Gastroesophageal sphincter (tissue), 3 donors: ENCODE results near the gene NSMF.

ENCODE experiments used
- POLR2A ChIP-seq, 2 donors: fragments of 450-650 bp; IDR thresholded peaks; one replicate each; pipeline ENCODE4 v1.6.1; 2017; ENCODE audit warnings: antibody characterized with exemption in 2 of 2, mild to moderate bottlenecking in 2 of 2, moderate library complexity in 1 of 2
- TF ChIP-seq, protein P1 (sequence below), 4 experiments: fragments of 200-600 bp in 2 of 4; fragments of 450-650 bp in 2 of 4; sonication (generic) in 1 of 4; IDR thresholded peaks; one replicate each; pipeline ENCODE4 v1.5.1; 2017 to 2019; ENCODE audit warnings: antibody characterized with exemption in 4 of 4, mild to moderate bottlenecking in 2 of 4, moderate library complexity in 2 of 4

DNA sequence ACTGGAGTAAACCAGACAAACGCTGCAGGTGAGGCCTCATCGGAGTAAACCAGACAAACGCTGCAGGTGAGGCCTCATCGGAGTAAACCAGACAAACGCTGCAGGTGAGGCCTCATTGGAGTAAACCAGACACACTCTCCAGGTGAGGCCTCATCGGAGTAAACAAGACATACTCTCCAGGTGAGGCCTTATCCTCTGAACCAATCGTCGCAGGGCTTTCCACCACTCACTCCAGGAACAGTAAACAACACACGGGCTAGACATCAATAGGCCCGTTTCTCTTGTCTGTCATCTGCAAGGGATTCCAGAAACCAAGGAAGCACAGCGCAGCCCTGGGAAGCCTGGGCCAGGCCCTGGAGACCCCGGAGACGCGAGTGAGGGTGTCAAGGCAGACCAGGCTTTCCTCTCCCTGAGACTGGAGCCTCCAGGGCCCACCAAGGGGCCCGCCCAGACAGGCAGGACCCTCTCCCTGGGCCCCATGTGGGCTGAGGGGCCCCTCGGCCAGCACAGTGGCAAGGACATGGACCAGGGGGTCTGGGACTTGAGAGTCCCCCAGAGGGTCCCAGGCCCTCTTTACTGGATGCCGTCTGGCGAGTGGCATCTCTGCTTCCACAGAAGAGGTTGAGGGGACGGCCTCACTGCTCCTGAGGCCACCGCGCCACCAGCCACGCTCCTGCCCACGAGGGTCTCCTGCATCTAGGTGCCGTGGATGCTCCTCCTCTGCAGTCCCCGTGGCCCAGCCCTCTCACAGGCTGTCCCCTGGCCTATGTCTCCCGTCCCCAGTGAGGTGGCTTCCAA lies 26.4 kb upstream of the NSMF start:
- TF ChIP-seq, protein P1, sequence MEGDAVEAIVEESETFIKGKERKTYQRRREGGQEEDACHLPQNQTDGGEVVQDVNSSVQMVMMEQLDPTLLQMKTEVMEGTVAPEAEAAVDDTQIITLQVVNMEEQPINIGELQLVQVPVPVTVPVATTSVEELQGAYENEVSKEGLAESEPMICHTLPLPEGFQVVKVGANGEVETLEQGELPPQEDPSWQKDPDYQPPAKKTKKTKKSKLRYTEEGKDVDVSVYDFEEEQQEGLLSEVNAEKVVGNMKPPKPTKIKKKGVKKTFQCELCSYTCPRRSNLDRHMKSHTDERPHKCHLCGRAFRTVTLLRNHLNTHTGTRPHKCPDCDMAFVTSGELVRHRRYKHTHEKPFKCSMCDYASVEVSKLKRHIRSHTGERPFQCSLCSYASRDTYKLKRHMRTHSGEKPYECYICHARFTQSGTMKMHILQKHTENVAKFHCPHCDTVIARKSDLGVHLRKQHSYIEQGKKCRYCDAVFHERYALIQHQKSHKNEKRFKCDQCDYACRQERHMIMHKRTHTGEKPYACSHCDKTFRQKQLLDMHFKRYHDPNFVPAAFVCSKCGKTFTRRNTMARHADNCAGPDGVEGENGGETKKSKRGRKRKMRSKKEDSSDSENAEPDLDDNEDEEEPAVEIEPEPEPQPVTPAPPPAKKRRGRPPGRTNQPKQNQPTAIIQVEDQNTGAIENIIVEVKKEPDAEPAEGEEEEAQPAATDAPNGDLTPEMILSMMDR (IDR thresholded peaks at IDR 0.05), result no peak
- no peak for TF ChIP-seq POLR2A (IDR thresholded peaks at IDR 0.05)
